H9 (cell line): Measurements from ENCODE around the gene SNX27. TPM values are rescaled to one million over a fixed set of nuclear protein-coding genes. Genes with fewer than 3 reads are reported as not detected.

ENCODE experiments used
- DNase-seq: peaks from one replicate; pipeline ENCODE4 v3.0.0-alpha.2; 2017
- H2AFZ ChIP-seq: one replicate; pipeline ENCODE4 v1.6.1; 2013; ENCODE audit warnings: mild to moderate bottlenecking, low read length, control low read depth, moderate library complexity
- H2AK5ac ChIP-seq: 2 replicates; pipeline ENCODE4 v1.6.1; 2013; ENCODE audit warnings: low read length, control low read depth, mixed read lengths; ENCODE audit not compliant: insufficient read length
- H2BK120ac ChIP-seq: one replicate; pipeline ENCODE4 v1.6.1; 2013; ENCODE audit warnings: low read depth, mild to moderate bottlenecking, low read length, control low read depth, inconsistent platforms; ENCODE audit not compliant: poor library complexity, severe bottlenecking
- H2BK12ac ChIP-seq: 2 replicates; pipeline ENCODE4 v1.6.1; 2013; ENCODE audit warnings: low read length, control low read depth, mixed read lengths, low read depth; ENCODE audit not compliant: insufficient read length
- H2BK15ac ChIP-seq: 2 replicates; pipeline ENCODE4 v1.6.1; 2013; ENCODE audit warnings: low read depth, low read length, control low read depth
- H2BK20ac ChIP-seq: one replicate; pipeline ENCODE4 v1.6.1; 2013; ENCODE audit warnings: low read depth, mild to moderate bottlenecking, low read length, control low read depth, inconsistent platforms; ENCODE audit not compliant: poor library complexity, severe bottlenecking
- H2BK5ac ChIP-seq: 2 replicates; pipeline ENCODE4 v1.6.1; 2013; ENCODE audit warnings: low read length, control low read depth, mixed read lengths; ENCODE audit not compliant: insufficient read length
- H3K14ac ChIP-seq: 2 replicates; pipeline ENCODE4 v1.6.1; 2013; ENCODE audit warnings: low read length, control low read depth; ENCODE audit not compliant: insufficient read depth
- H3K18ac ChIP-seq: 2 replicates; pipeline ENCODE4 v1.6.1; 2013; ENCODE audit warnings: low read depth, mild to moderate bottlenecking, mixed read lengths, low read length, control low read depth; ENCODE audit not compliant: insufficient read length
- H3K23ac ChIP-seq: 2 replicates; pipeline ENCODE4 v1.6.1; 2013; ENCODE audit warnings: low read length, control low read depth, mixed read lengths, low read depth; ENCODE audit not compliant: insufficient read length
- H3K23me2 ChIP-seq: 2 replicates; pipeline ENCODE4 v1.6.1; 2013; ENCODE audit warnings: low read depth, mild to moderate bottlenecking, mixed read lengths, low read length, control low read depth; ENCODE audit not compliant: insufficient read length, poor library complexity, severe bottlenecking
- H3K27ac ChIP-seq: 2 replicates; pipeline ENCODE4 v1.5.1; 2013; ENCODE audit warnings: low read length, control low read depth, mixed read lengths, low read depth; ENCODE audit not compliant: insufficient read length
- H3K27me3 ChIP-seq: 2 replicates; pipeline ENCODE4 v1.6.1; 2013; ENCODE audit warnings: low read length, control low read depth, inconsistent platforms; ENCODE audit not compliant: insufficient read depth
- H3K4ac ChIP-seq: 2 replicates; pipeline ENCODE4 v1.6.1; 2013; ENCODE audit warnings: low read depth, mild to moderate bottlenecking, control low read depth, inconsistent platforms, low read length, moderate library complexity
- H3K4me1 ChIP-seq: 2 replicates; pipeline ENCODE4 v1.6.1; 2013; ENCODE audit warnings: low read length, control low read depth, inconsistent platforms; ENCODE audit not compliant: insufficient read depth
- H3K4me2 ChIP-seq: 2 replicates; pipeline ENCODE4 v1.6.1; 2013; ENCODE audit warnings: low read length, control low read depth, mixed read lengths; ENCODE audit not compliant: insufficient read length, insufficient read depth
- H3K56ac ChIP-seq: 2 replicates; pipeline ENCODE4 v1.6.1; 2013; ENCODE audit warnings: low read depth, mild to moderate bottlenecking, mixed read lengths, low read length, control low read depth; ENCODE audit not compliant: insufficient read length
- H3K79me1 ChIP-seq: 2 replicates; pipeline ENCODE4 v1.6.1; 2013; ENCODE audit warnings: low read depth, mild to moderate bottlenecking, moderate library complexity, low read length, control low read depth, inconsistent platforms; ENCODE audit not compliant: insufficient read depth, poor library complexity, severe bottlenecking
- H3K79me2 ChIP-seq: 2 replicates; pipeline ENCODE4 v1.6.1; 2013; ENCODE audit warnings: low read length, control low read depth, inconsistent platforms; ENCODE audit not compliant: insufficient read depth
- H3K9ac ChIP-seq: 2 replicates; pipeline ENCODE4 v1.6.1; 2013; ENCODE audit warnings: low read length, control low read depth, mixed read lengths; ENCODE audit not compliant: insufficient read length; ENCODE audit errors: extremely low read depth
- H3K9me3 ChIP-seq: one replicate; pipeline ENCODE4 v1.6.1; 2013; ENCODE audit warnings: low read depth, low read length, inconsistent platforms; ENCODE audit not compliant: control insufficient read depth
- H3T11ph ChIP-seq: one replicate; pipeline ENCODE4 v1.6.1; 2013; ENCODE audit warnings: mild to moderate bottlenecking, low read length, control low read depth, inconsistent platforms
- H4K20me1 ChIP-seq: one replicate; pipeline ENCODE4 v1.6.1; 2013; ENCODE audit not compliant: control insufficient read depth, insufficient read length, insufficient read depth
- H4K5ac ChIP-seq: 2 replicates; pipeline ENCODE4 v1.6.1; 2013; ENCODE audit warnings: low read depth, mild to moderate bottlenecking, mixed read lengths, low read length, control low read depth; ENCODE audit not compliant: insufficient read length
- H4K8ac ChIP-seq: replicated peaks from 2 replicates; pipeline ENCODE4 v1.6.1; 2013; ENCODE audit warnings: low read length, control low read depth, mixed read lengths, low read depth; ENCODE audit not compliant: insufficient read length
- H4K91ac ChIP-seq: 2 replicates; pipeline ENCODE4 v1.6.1; 2013; ENCODE audit warnings: low read depth, mild to moderate bottlenecking, moderate library complexity, mixed read lengths, low read length, control low read depth; ENCODE audit not compliant: insufficient read length
- H3K27ac Mint-ChIP-seq, 3 experiments: 2 replicates in 2 of 3; 3 replicates in 1 of 3; pipeline ENCODE4 v1.8.0; 2020 to 2021; ENCODE audit warnings: mixed read lengths in 3 of 3, mild to moderate bottlenecking in 1 of 3, moderate library complexity in 1 of 3
- H3K27me3 Mint-ChIP-seq: 2 replicates; pipeline ENCODE4 v1.8.0; 2021; ENCODE audit warnings: low read depth, mild to moderate bottlenecking, moderate library complexity, mixed read lengths
- H3K36me3 Mint-ChIP-seq, 3 experiments: 2 replicates in 2 of 3; 3 replicates in 1 of 3; pipeline ENCODE4 v1.8.0; 2020 to 2021; ENCODE audit warnings: low read depth in 3 of 3, mixed read lengths in 3 of 3; ENCODE audit not compliant: insufficient read depth in 1 of 3
- H3K4me1 Mint-ChIP-seq, 2 experiments: 2 replicates each; pipeline ENCODE4 v1.8.0; 2020; ENCODE audit warnings: mixed read lengths in 2 of 2
- H3K4me3 Mint-ChIP-seq, 2 experiments: 2 replicates in 1 of 2; 3 replicates in 1 of 2; pipeline ENCODE4 v1.8.0; 2020 to 2021; ENCODE audit warnings: mild to moderate bottlenecking in 2 of 2, mixed read lengths in 2 of 2, moderate library complexity in 1 of 2
- H3K9me3 Mint-ChIP-seq, 2 experiments: 2 replicates in 1 of 2; 3 replicates in 1 of 2; pipeline ENCODE4 v1.8.0; 2020; ENCODE audit warnings: mild to moderate bottlenecking in 2 of 2, mixed read lengths in 2 of 2, moderate library complexity in 1 of 2
- WGBS: extraction: QIAGEN DNeasy Blood & Tissue Kit; methylation state at CpG from one replicate; pipeline ENCODE4 v1.1.7; 2013; ENCODE audit warnings: missing lambda C conversion rate, low lambda C conversion rate, mixed read lengths; ENCODE audit not compliant: insufficient read length; ENCODE audit errors: extremely low coverage; 5-methylcytosine and 5-hydroxymethylcytosine counted together
- total RNA-seq: library from RNA; stranded (reverse); gene quantifications from 2 replicates; pipeline ENCODE4 v1.2.1, GENCODE V29; 2021
- TF ChIP-seq, protein P1 (sequence below): fragments of 200-600 bp; sonication (generic); conservative IDR thresholded peaks from 3 replicates; pipeline ENCODE4 v1.8.0; 2021; ENCODE audit warnings: antibody characterized with exemption, mild to moderate bottlenecking

The SNX27 gene
- total RNA-seq, 1 experiment from 2014 or later, result 48.9 TPM

DNA sequence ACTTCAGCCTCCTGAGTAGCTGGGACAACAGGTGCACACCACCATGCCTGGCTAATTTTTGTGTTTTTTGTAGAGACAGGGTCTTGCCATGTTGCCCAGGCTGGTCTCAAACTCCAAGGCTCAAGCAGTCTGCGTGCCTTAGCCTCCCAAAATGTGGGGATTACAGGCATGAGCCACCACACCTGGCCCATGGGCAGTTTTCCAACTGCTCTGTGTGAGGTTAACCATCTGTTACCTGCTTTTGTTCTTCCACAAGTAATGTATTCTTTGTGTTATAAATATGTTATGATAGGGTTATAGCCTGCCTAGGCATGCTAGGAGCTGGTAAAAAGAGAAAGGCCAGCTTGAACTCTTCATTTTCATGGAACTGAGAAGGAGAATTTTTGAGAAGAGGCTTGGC lies 41.0 kb upstream of the SNX27 start:
- H3K36me3 Mint-ChIP-seq, result peaks cover 6 to 59% (median 39%) of the 10 kb centered on the region in 3 experiments; a peak in 6 of 7 replicates
- Histone ChIP-seq H3K9me3 (no peaks in the 10 kb centered on the region), H2BK12ac (no peak overlapping the region), H4K20me1 (no peaks in the 10 kb centered on the region), H3K4ac (no peak overlapping the region), H4K8ac (no peak overlapping the region), H2AFZ (no peak overlapping the region), H2BK20ac (no peak overlapping the region), H2BK120ac (no peak overlapping the region), H3K56ac (no peak overlapping the region), H2BK5ac (no peak overlapping the region), H3K9ac (no peak overlapping the region), H3K23me2 (no peaks in the 10 kb centered on the region), H3K23ac (no peak overlapping the region), H3K18ac (no peak overlapping the region), H3K27ac (no peak overlapping the region), H2AK5ac (no peak overlapping the region), H3T11ph (no peak overlapping the region), H4K91ac (no peak overlapping the region), H3K79me1 (no peaks in the 10 kb centered on the region), H3K27me3 (no peaks in the 10 kb centered on the region), H2BK15ac (no peak overlapping the region), H4K5ac (no peak overlapping the region), H3K4me2 (no peak overlapping the region), H3K4me1 (no peaks in the 10 kb centered on the region), H3K79me2 (no peaks in the 10 kb centered on the region), H3K14ac (no peak overlapping the region)
- DNase-seq, result no peak
- H3K4me3 Mint-ChIP-seq, result no peak overlapping the region
- H3K27ac Mint-ChIP-seq, result no peak overlapping the region
- peaks cover 0 to 5% of the 10 kb centered on the region in 2 experiments; a peak in 1 of 4 replicates for H3K4me1 Mint-ChIP-seq
- TF ChIP-seq, protein P1, sequence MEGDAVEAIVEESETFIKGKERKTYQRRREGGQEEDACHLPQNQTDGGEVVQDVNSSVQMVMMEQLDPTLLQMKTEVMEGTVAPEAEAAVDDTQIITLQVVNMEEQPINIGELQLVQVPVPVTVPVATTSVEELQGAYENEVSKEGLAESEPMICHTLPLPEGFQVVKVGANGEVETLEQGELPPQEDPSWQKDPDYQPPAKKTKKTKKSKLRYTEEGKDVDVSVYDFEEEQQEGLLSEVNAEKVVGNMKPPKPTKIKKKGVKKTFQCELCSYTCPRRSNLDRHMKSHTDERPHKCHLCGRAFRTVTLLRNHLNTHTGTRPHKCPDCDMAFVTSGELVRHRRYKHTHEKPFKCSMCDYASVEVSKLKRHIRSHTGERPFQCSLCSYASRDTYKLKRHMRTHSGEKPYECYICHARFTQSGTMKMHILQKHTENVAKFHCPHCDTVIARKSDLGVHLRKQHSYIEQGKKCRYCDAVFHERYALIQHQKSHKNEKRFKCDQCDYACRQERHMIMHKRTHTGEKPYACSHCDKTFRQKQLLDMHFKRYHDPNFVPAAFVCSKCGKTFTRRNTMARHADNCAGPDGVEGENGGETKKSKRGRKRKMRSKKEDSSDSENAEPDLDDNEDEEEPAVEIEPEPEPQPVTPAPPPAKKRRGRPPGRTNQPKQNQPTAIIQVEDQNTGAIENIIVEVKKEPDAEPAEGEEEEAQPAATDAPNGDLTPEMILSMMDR, result no peak
- H3K9me3 Mint-ChIP-seq, result no peaks in the 10 kb centered on the region
- WGBS, result no CpG with 5 or more reads among the region's 1 CpG
- no peaks in the 10 kb centered on the region for H3K27me3 Mint-ChIP-seq
